HepG2 (cell line): ENCODE results near the gene SFMBT1. TPM values are rescaled to one million over a fixed set of nuclear protein-coding genes. Genes with fewer than 3 reads are reported as not detected.

ENCODE experiments used
- ARID4A ChIP-seq: sonication (generic); formaldehyde crosslinking; IDR thresholded peaks from 2 replicates; pipeline ENCODE4 v1.5.0; 2020; ENCODE audit warnings: mild to moderate bottlenecking, missing genetic modification reagents, borderline replicate concordance
- ATAD3A ChIP-seq: sonication (generic); formaldehyde crosslinking; IDR thresholded peaks from 2 replicates; pipeline ENCODE4 v1.4.0; 2020; ENCODE audit warnings: missing genetic modification reagents
- CBX2 ChIP-seq, 2 experiments: fragments of 200-600 bp in 1 of 2; sonication (generic); formaldehyde crosslinking in 1 of 2; IDR thresholded peaks; 2 replicates each; pipeline versions ENCODE4 v1.7.0 to v1.8.1; 2018 to 2022; ENCODE audit warnings: low read depth in 2 of 2, low read length in 1 of 2, mild to moderate bottlenecking in 1 of 2, missing genetic modification reagents in 1 of 2
- ELF1 ChIP-seq: sonication (generic); formaldehyde crosslinking; IDR thresholded peaks from 2 replicates; pipeline ENCODE4 v1.4.0; 2020; ENCODE audit warnings: missing genetic modification reagents
- FOSL2 ChIP-seq: sonication (generic); formaldehyde crosslinking; IDR thresholded peaks from 2 replicates; pipeline ENCODE4 v1.4.0; 2020; ENCODE audit warnings: missing genetic modification reagents
- KDM2A ChIP-seq: sonication (generic); formaldehyde crosslinking; IDR thresholded peaks from 2 replicates; pipeline ENCODE4 v1.4.0; 2020; ENCODE audit warnings: low read depth, missing genetic modification reagents, borderline replicate concordance
- NFIC ChIP-seq: IDR thresholded peaks from 2 replicates; pipeline ENCODE4 v1.6.1; 2012; ENCODE audit warnings: mild to moderate bottlenecking, low read length, inconsistent platforms
- PPARG ChIP-seq: conservative IDR thresholded peaks from 2 replicates; pipeline ENCODE4 v1.6.1; 2016; ENCODE audit warnings: missing biosample characterization, missing genetic modification reagents
- RFX1 ChIP-seq: fragments of 450-650 bp; IDR thresholded peaks from 2 replicates; pipeline ENCODE4 v1.6.1; 2017
- SNAPC4 ChIP-seq: sonication (generic); formaldehyde crosslinking; IDR thresholded peaks from 2 replicates; pipeline ENCODE4 v1.4.0; 2020; ENCODE audit warnings: mild to moderate bottlenecking, missing genetic modification reagents
- TBP ChIP-seq: sonication (generic); formaldehyde crosslinking; IDR thresholded peaks from 2 replicates; pipeline ENCODE4 v1.5.0; 2020; ENCODE audit warnings: missing genetic modification reagents
- XBP1 ChIP-seq: sonication (generic); formaldehyde crosslinking; IDR thresholded peaks from 2 replicates; pipeline ENCODE4 v1.5.0; 2020; ENCODE audit warnings: missing genetic modification reagents
- YEATS4 ChIP-seq: sonication (generic); formaldehyde crosslinking; IDR thresholded peaks from 2 replicates; pipeline ENCODE4 v1.4.0; 2020; ENCODE audit warnings: missing genetic modification reagents, borderline replicate concordance
- ZFP62 ChIP-seq: sonication (generic); formaldehyde crosslinking; IDR thresholded peaks from 2 replicates; pipeline ENCODE4 v1.4.0; 2020; ENCODE audit warnings: missing genetic modification reagents
- ZNF205 ChIP-seq: IDR thresholded peaks from 2 replicates; pipeline ENCODE4 v1.6.1; 2018; ENCODE audit warnings: missing biosample characterization, missing genetic modification reagents
- ZNF251 ChIP-seq: sonication (generic); formaldehyde crosslinking; IDR thresholded peaks from 2 replicates; pipeline ENCODE4 v1.9.0; 2021; ENCODE audit warnings: mild to moderate bottlenecking, missing genetic modification reagents
- ZNF430 ChIP-seq: sonication (generic); formaldehyde crosslinking; IDR thresholded peaks from 2 replicates; pipeline ENCODE4 v1.9.0; 2021; ENCODE audit warnings: mild to moderate bottlenecking, missing genetic modification reagents
- ZNF510 ChIP-seq: sonication (generic); formaldehyde crosslinking; IDR thresholded peaks from 2 replicates; pipeline ENCODE4 v1.4.0; 2020; ENCODE audit warnings: low read depth, mild to moderate bottlenecking, missing genetic modification reagents
- ZNF530 ChIP-seq: sonication (generic); formaldehyde crosslinking; IDR thresholded peaks from 2 replicates; pipeline ENCODE4 v1.5.0; 2020; ENCODE audit warnings: low read depth, mild to moderate bottlenecking, missing genetic modification reagents
- ZNF549 ChIP-seq: sonication (generic); formaldehyde crosslinking; IDR thresholded peaks from 2 replicates; pipeline ENCODE4 v1.5.0; 2020; ENCODE audit warnings: missing genetic modification reagents
- ZNF678 ChIP-seq: sonication (generic); formaldehyde crosslinking; IDR thresholded peaks from 2 replicates; pipeline ENCODE4 v1.4.0; 2020; ENCODE audit warnings: mild to moderate bottlenecking, missing genetic modification reagents
- ZNF709 ChIP-seq: sonication (generic); formaldehyde crosslinking; IDR thresholded peaks from 2 replicates; pipeline ENCODE4 v1.5.0; 2020; ENCODE audit warnings: mild to moderate bottlenecking, missing genetic modification reagents
- ZNF766 ChIP-seq: sonication (generic); formaldehyde crosslinking; IDR thresholded peaks from 2 replicates; pipeline ENCODE4 v1.5.0; 2020; ENCODE audit warnings: missing genetic modification reagents, borderline replicate concordance
- ZSCAN21 ChIP-seq: sonication (generic); formaldehyde crosslinking; IDR thresholded peaks from 2 replicates; pipeline ENCODE4 v1.8.0; 2022; ENCODE audit warnings: mild to moderate bottlenecking, missing genetic modification reagents, moderate library complexity, borderline replicate concordance
- polyA plus RNA-seq, 8 experiments: library from polyadenylated mRNA; depleted of rRNA in 3 of 8; stranded (reverse) in 7 of 8; unstranded in 1 of 8; fragments of >200 nt; fragmentation: Illumina TruSeq in 4 of 8; extraction: Trizol in 4 of 8; gene quantifications; 2 replicates each; pipeline versions ENCODE4 v1.2.1 to v1.2.3, GENCODE V29; 2011 to 2016; ENCODE audit warnings: low read depth in 4 of 8, missing spikeins in 1 of 8, mixed read lengths in 1 of 8; ENCODE audit not compliant: insufficient read depth in 1 of 8
- total RNA-seq, 5 experiments: library from RNA; depleted of rRNA; stranded (reverse); fragments of >200 nt; fragmentation: Illumina TruSeq; extraction: Trizol; gene quantifications; 2 replicates each; pipeline ENCODE4 v1.2.3, GENCODE V29; 2016; ENCODE audit warnings: low read depth in 1 of 5

SFMBT1 gene
- total and polyA plus RNA-seq, 2 of the 13 experiments (the other 11 are each of a cell fraction or from before 2014, with no cell fraction given), result 3.8 to 12.8 TPM

GRCh38 chr3:53092942-53093341, 47.1 kb upstream of the SFMBT1 start (continued):
- TF ChIP-seq SNAPC4 (CRISPR knock-in tag), result no peak
- TF ChIP-seq TBP, result no peak
- TF ChIP-seq ZNF205, result peak; percentile 21; the same call in 1 of the 2 replicates
- TF ChIP-seq ZNF430, result no peak
- no peak for TF ChIP-seq KDM2A (CRISPR knock-in tag)
- no peak for TF ChIP-seq NFIC
- no peak for TF ChIP-seq ZNF251
- no peak for TF ChIP-seq ZNF709 (CRISPR knock-in tag)
- no peak for TF ChIP-seq CBX2 (IDR thresholded peaks at IDR 0.05; ENCODE audit: low read depth, low read length)
- no peak for TF ChIP-seq CBX2 (CRISPR knock-in tag; IDR thresholded peaks at IDR 0.05; ENCODE audit: low read depth)
- no peak for TF ChIP-seq ATAD3A (CRISPR knock-in tag)
- no peak for TF ChIP-seq YEATS4 (CRISPR knock-in tag)
- TF ChIP-seq ZFP62 (CRISPR knock-in tag), result no peak
- 0 out of 2 replicates have a peak, but pooled peaks have one; percentile 52 for TF ChIP-seq ZNF549 (CRISPR knock-in tag)
- TF ChIP-seq RFX1, result no peak
- peak; percentile 31; the same call in 1 of the 2 replicates for TF ChIP-seq ZNF678 (CRISPR knock-in tag)
- no peak for TF ChIP-seq ZNF510 (CRISPR knock-in tag)
- no peak for TF ChIP-seq XBP1 (CRISPR knock-in tag)
- TF ChIP-seq ZNF530 (CRISPR knock-in tag), result no peak
- TF ChIP-seq ARID4A, result peak; percentile 58; the same call in 1 of the 2 replicates
- TF ChIP-seq ZSCAN21, result no peak
- peak; percentile 27; the same call in 1 of the 2 replicates for TF ChIP-seq FOSL2 (CRISPR knock-in tag)
- no peak for TF ChIP-seq ELF1 (CRISPR knock-in tag)
- TF ChIP-seq PPARG (CRISPR knock-in tag), result no peak
- no peak for TF ChIP-seq ZNF766
